ENCODE measurements around the gene IGSF22. TPM values are rescaled to one million over a fixed set of nuclear protein-coding genes. Genes with fewer than 3 reads are reported as not detected.

Gene IGSF22
- total and polyA plus RNA-seq, 2 of the 13 experiments (the other 11 are each of a cell fraction or from before 2014, with no cell fraction given) = not detected

DNA sequence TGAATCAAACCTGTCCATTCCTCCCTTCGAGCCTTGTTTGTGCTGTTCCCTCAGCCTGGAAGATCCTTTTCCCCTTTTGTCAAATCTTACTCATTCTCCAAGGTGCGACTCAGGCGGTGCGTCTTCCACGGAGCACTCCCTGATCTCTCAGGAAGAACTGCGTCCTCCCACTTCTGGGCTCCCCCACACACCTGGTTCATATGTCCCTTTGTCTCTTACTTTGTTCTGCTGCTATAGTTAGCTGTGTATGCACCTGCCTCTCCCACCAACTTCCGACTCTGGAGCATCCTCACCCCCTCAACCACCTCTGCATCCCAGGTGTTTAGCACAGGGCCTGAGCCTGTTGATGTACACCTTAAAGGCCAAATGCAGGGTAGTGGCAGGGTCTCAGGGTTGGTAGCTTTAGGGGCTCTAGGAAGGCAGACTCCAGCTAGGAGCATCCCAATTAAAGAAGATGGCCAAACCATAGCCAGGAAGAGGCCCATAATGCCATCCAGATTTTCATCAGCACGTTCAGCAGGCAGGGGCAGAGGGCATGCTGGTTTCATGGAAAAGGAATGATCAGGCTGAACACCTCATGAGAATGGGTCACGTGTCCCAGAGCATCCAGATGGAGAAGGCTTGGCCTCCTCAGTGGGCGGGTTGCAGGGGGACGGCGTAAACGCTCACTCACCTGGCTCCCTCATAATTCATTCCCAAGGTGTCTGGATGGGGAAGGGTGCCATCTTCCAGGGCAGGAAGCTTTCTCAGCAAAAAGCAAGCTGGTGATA is 45.5 kb upstream of the IGSF22 start:
- Histone ChIP-seq H3K79me2 (ENCODE audit: insufficient read depth, low read length) (no peaks in the 10 kb centered on the region), H3K27me3 (ENCODE audit: control insufficient read depth in 1 of 2, insufficient read depth in 2 of 2, low read length in 2 of 2) (peaks cover 5 to 27% of the 10 kb centered on the region in 2 experiments; a peak in 3 of 5 replicates), H3K36me3 (replicated peaks in 1 of 2; ENCODE audit: control insufficient read depth in 1 of 2, insufficient read depth in 2 of 2, low read length in 2 of 2) (no peaks in the 10 kb centered on the region), H2AFZ (ENCODE audit: low read length) (no peak overlapping the region), H3K27ac (ENCODE audit: extremely low read length, insufficient read depth, low read length) (no peak overlapping the region), H4K20me1 (ENCODE audit: insufficient read depth, low read length) (no peaks in the 10 kb centered on the region), H3K4me1 (ENCODE audit: insufficient read depth, low read length) (peaks cover 15% of the 10 kb centered on the region), H3K9ac (ENCODE audit: insufficient read depth, low read depth, low read length) (no peak overlapping the region), H3K4me2 (ENCODE audit: low read depth, low read length) (no peak overlapping the region), H3K9me3 (ENCODE audit: low read length) (no peaks in the 10 kb centered on the region), H3K4me3 (replicated peaks in 1 of 3; ENCODE audit: insufficient read depth in 1 of 3, low read depth in 2 of 3, low read length in 3 of 3) (no peak overlapping the region)
- BruUV-seq (replicated peaks) = no TSS peak
- intact Hi-C loops (cut with micrococcal nuclease; ENCODE audit: unreplicated experiment) (no loop called here), in situ Hi-C loops (cut with HindIII; ENCODE audit: extremely low pct_ligation_motif_present, low pct_unique_long_range_greater_than_20kb) (no loop called here)
- FAIRE-seq (no peak), DNase-seq (ENCODE audit: low spot score) (no peak), ATAC-seq (no peak)
- POLR2A ChIA-PET = no interaction called here
- 27% methylated on average over 13 of the region's 13 CpGs for WGBS (ENCODE audit: low lambda C conversion rate)
- CTCF ChIA-PET (ENCODE audit: low intra/inter-chr PET ratio, low total read pairs) = no interaction called here
- TF ChIP-seq KMT2A (CRISPR knock-in tag; IDR thresholded peaks at IDR 0.05) (no peak), ASH2L (IDR thresholded peaks at IDR 0.05; ENCODE audit: insufficient read length, low read depth, low read length) (no peak), ZNF644 (CRISPR knock-in tag; IDR thresholded peaks at IDR 0.05; ENCODE audit: low read depth) (no peak), ZSCAN29 (CRISPR knock-in tag; conservative IDR thresholded peaks at IDR 0.05) (no peak), BHLHE40 (IDR thresholded peaks at IDR 0.05; ENCODE audit: low read length) (no peak), BRD4 (CRISPR knock-in tag; IDR thresholded peaks at IDR 0.05) (no peak), ZNF780A (CRISPR knock-in tag; IDR thresholded peaks at IDR 0.05) (no peak), HMGA1 (CRISPR knock-in tag; conservative IDR thresholded peaks at IDR 0.05) (no peak), BRF2 (CRISPR knock-in tag; IDR thresholded peaks at IDR 0.05) (no peak)
- TF ChIP-seq, protein P1, sequence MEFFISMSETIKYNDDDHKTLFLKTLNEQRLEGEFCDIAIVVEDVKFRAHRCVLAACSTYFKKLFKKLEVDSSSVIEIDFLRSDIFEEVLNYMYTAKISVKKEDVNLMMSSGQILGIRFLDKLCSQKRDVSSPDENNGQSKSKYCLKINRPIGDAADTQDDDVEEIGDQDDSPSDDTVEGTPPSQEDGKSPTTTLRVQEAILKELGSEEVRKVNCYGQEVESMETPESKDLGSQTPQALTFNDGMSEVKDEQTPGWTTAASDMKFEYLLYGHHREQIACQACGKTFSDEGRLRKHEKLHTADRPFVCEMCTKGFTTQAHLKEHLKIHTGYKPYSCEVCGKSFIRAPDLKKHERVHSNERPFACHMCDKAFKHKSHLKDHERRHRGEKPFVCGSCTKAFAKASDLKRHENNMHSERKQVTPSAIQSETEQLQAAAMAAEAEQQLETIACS (CRISPR knock-in tag; IDR thresholded peaks at IDR 0.05) = no peak

Data from HepG2 (cell line).